Dendritic cell treated with granulocyte-macrophage colony-stimulating factor and Interleukin-4, amounts not matched to agents 40 ng/mL and 50 ng/mL, for 4 days (primary cell): ENCODE results near the gene SLC11A1.

Experiments
- H3K27ac Mint-ChIP-seq: one replicate; pipeline ENCODE4 v1.8.0; 2022; ENCODE audit warnings: mild to moderate bottlenecking, mixed read lengths
- H3K27me3 Mint-ChIP-seq: one replicate; pipeline ENCODE4 v1.8.0; 2022; ENCODE audit warnings: mild to moderate bottlenecking, mixed read lengths
- H3K36me3 Mint-ChIP-seq: one replicate; pipeline ENCODE4 v1.8.0; 2022; ENCODE audit warnings: low read depth, mixed read lengths
- H3K4me1 Mint-ChIP-seq: one replicate; pipeline ENCODE4 v1.8.0; 2022; ENCODE audit warnings: low read depth, mixed read lengths
- H3K4me3 Mint-ChIP-seq: one replicate; pipeline ENCODE4 v1.8.0; 2022; ENCODE audit warnings: mild to moderate bottlenecking, moderate library complexity, mixed read lengths
- H3K9me3 Mint-ChIP-seq: one replicate; pipeline ENCODE4 v1.8.0; 2022; ENCODE audit warnings: mixed read lengths
- intact Hi-C: fragments of 100-400 bp; cut with micrococcal nuclease; formaldehyde crosslinking; loops from one replicate; pipeline ENCODE4 v1.15.0; 2022

SLC11A1 gene

GRCh38 chr2:218354850-218355443 lies 27.1 kb upstream of the SLC11A1 start:
- H3K27me3 Mint-ChIP-seq: no peaks in the 10 kb centered on the region
- peaks cover 19% of the 10 kb centered on the region for H3K9me3 Mint-ChIP-seq
- peaks cover 8% of the 10 kb centered on the region for H3K36me3 Mint-ChIP-seq
- H3K4me3 Mint-ChIP-seq: no peak overlapping the region
- peaks cover 31% of the 10 kb centered on the region for H3K4me1 Mint-ChIP-seq
- intact Hi-C loops: loop anchor here (5.0 kb wide), 1 partner anchor 33 kb away; no protein-coding TSS in a partner anchor
- no peak overlapping the region for H3K27ac Mint-ChIP-seq

DNA sequence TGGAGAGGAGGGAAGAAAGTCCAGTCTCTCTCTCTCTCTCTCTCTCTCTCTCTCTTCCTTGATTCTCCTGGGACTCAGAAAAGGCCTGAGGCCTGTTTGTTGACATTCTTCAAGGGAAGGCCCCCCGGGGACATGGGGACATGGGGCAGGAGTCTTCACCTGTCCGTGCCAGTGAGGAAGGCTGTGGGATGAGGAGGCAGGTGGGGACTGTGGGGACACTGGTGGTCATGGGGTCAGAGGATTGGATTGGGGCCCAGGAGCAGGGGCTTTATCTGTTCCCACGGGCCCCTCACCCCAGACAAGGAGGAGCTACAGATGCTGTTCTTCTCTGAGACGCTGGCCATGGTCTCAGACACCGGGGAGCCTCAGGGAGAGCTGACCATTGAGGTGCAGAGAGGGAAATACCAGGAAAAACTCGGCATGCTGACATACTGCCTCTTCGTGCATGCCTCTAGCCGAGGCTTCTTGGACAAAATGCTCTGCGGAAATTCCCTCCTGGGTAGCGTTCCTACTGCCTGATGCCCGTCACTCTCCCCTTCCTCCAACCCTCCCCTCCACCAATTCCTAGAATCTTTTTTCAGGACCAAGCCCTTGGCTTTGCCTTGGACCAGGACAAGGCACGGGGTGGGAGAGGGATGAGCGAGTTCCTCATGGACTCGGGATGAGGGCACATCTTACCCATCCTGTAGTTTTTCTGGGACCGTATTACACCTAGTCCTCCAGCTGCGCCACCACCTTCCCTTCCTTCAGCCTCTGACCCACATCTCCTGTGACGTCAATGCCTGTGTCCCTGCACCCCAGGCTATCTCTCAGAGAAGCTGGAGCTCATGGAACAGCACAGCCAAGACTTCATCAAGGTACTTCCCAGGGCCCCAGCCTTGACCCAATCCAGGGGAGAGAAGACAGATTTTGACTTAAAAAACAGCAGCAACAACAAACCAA lies 24.6 kb upstream of the SLC11A1 start:
- Mint-ChIP-seq H3K4me3 (no peak overlapping the region), H3K27ac (peak overlapping the region; percentile 78), H3K36me3 (no peaks in the 10 kb centered on the region), H3K9me3 (peaks cover under 1% of the 10 kb centered on the region), H3K4me1 (peaks cover 56% of the 10 kb centered on the region), H3K27me3 (no peaks in the 10 kb centered on the region)
- intact Hi-C loops: loop anchor here (5.0 kb wide), 1 partner anchor 35 kb away; no protein-coding TSS in a partner anchor

- Mint-ChIP-seq H3K9me3 (no peaks in the 10 kb centered on the region), H3K4me3 (peak overlapping the region; percentile 49), H3K27ac (peak overlapping the region; percentile 78), H3K4me1 (peaks cover 74% of the 10 kb centered on the region), H3K36me3 (no peaks in the 10 kb centered on the region), H3K27me3 (no peaks in the 10 kb centered on the region)
- intact Hi-C loops: loop anchor here (2.0 kb wide), 1 partner anchor 34 kb away; no protein-coding TSS in a partner anchor
Observed at GRCh38 chr2:218360453-218360852, 21.6 kb upstream of the SLC11A1 start.

DNA sequence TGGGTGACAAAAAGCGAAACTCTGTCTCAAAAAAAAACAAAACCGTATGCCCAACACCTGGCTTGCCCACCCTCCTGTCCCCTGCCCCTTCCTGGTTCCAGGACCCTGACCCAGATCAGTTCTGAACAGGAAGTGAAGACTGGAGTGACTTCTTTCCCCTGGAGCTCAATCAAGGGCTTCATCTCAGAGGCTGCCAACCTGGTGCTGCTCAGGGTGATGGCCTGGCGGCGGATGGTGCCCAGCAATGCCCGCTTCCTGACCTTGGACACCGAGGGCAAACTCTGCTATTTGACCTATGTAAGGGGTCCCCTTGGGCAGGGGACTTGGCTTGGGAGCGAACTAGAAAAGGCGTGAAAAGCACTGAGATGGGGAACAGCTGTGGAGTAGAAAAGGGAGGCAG lies 19.5 kb upstream of the SLC11A1 start:
- H3K4me3 Mint-ChIP-seq: peak overlapping the region; percentile 5
- H3K9me3 Mint-ChIP-seq: no peaks in the 10 kb centered on the region
- intact Hi-C loops: no loop called here
- peak overlapping the region; percentile 78 for H3K27ac Mint-ChIP-seq
- no peaks in the 10 kb centered on the region for H3K27me3 Mint-ChIP-seq
- H3K36me3 Mint-ChIP-seq: no peaks in the 10 kb centered on the region
- H3K4me1 Mint-ChIP-seq: peaks cover 75% of the 10 kb centered on the region

- Mint-ChIP-seq H3K27ac (peak overlapping the region; percentile 78), H3K27me3 (no peaks in the 10 kb centered on the region), H3K4me1 (peaks cover 74% of the 10 kb centered on the region), H3K9me3 (no peaks in the 10 kb centered on the region), H3K36me3 (no peaks in the 10 kb centered on the region), H3K4me3 (no peak overlapping the region)
- intact Hi-C loops: no loop called here
Observed at GRCh38 chr2:218363736-218364135, 18.3 kb upstream of the SLC11A1 start.

DNA sequence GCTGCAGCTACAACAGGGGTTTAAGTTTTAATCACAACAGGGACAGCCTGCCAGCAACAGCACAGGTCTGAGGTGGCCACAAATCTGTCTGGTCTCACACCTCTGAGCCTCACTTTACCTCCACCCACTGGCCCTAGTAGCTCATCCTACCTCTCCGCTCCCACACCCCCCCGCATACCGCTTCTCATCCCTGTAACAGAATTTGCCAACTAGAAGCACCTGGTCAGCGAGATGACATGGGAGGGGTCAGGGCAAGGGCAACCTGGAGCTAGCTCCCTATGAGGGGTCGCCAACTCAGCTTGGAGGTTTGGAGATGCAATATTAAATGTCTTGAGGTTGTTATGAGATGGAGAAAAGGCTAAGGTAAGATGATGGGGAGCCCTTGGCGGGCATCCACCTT lies 17.9 kb upstream of the SLC11A1 start:
- Mint-ChIP-seq H3K4me1 (peaks cover 76% of the 10 kb centered on the region), H3K36me3 (no peaks in the 10 kb centered on the region), H3K4me3 (no peak overlapping the region), H3K27me3 (no peaks in the 10 kb centered on the region), H3K9me3 (no peaks in the 10 kb centered on the region), H3K27ac (peak overlapping the region; percentile 78)
- intact Hi-C loops: no loop called here

- Mint-ChIP-seq H3K4me1 (peaks cover 79% of the 10 kb centered on the region), H3K9me3 (no peaks in the 10 kb centered on the region), H3K36me3 (no peaks in the 10 kb centered on the region), H3K27me3 (no peaks in the 10 kb centered on the region), H3K4me3 (peak overlapping the region; percentile 80), H3K27ac (peak overlapping the region; percentile 98)
- intact Hi-C loops: loop anchor here (5.0 kb wide), 1 partner anchor 75 kb away; the partner anchor contains the start of gene TMBIM1
Observed at GRCh38 chr2:218366621-218367414, 15.3 kb upstream of the SLC11A1 start.

- intact Hi-C loops: loop anchor here (5.0 kb wide), 1 partner anchor 75 kb away; the partner anchor contains the start of gene TMBIM1
- no peaks in the 10 kb centered on the region for H3K27me3 Mint-ChIP-seq
- peaks cover 80% of the 10 kb centered on the region for H3K4me1 Mint-ChIP-seq
- H3K27ac Mint-ChIP-seq: peak overlapping the region; percentile 98
- H3K4me3 Mint-ChIP-seq: peak overlapping the region; percentile 80
- H3K36me3 Mint-ChIP-seq: no peaks in the 10 kb centered on the region
- H3K9me3 Mint-ChIP-seq: no peaks in the 10 kb centered on the region
Observed at GRCh38 chr2:218367415-218368149, 14.5 kb upstream of the SLC11A1 start.

DNA sequence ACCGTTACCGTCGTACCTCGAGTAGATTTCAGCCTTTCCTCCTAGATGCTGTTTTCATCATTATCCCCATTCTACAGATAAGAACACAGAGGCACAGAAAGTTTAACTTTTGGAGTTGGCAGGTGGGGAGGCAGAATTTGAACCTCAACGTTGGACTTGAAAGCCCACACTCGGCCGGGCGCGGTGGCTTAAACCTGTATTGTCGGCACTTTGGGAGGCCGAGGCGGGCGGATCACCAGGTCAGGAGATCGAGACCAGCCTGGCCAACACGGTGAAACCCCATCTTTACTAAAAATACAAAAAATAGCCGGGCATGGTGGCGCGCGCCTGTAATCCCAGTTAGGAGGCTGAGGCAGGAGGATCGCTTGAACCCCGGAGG lies 13.9 kb upstream of the SLC11A1 start:
- peak overlapping the region; percentile 80 for H3K4me3 Mint-ChIP-seq
- no peaks in the 10 kb centered on the region for H3K27me3 Mint-ChIP-seq
- no peaks in the 10 kb centered on the region for H3K9me3 Mint-ChIP-seq
- intact Hi-C loops: loop anchor here (5.0 kb wide), 1 partner anchor 76 kb away; the partner anchor contains the start of gene TMBIM1
- peaks cover 79% of the 10 kb centered on the region for H3K4me1 Mint-ChIP-seq
- H3K27ac Mint-ChIP-seq: peak overlapping the region; percentile 98
- H3K36me3 Mint-ChIP-seq: no peaks in the 10 kb centered on the region

DNA sequence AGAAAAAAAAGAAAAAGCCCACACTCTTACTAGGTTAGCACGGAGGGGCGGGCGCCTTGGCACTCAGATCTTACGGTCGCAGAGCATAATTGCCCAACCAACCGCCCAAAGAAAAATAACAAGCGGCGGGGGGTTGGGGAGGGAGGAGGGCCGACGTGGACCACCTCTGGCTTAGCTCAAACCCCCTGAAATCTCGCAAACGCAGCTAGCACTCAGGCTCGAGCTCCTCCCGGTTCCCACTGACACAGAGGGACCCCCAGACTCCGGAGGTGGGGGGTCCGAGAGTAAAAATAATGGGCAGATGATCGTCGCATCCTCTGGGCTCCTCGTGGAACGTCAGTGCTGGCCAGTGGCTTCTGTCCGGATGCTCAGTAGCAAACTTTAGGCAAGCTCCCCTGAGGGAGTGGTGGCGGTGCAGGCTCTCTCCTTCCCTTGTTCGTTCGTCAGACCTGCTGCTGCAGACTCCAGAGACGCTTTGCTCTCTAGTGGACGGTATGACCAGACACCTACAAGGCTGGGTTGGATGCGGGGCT lies 13.4 kb upstream of the SLC11A1 start:
- Mint-ChIP-seq H3K36me3 (no peaks in the 10 kb centered on the region), H3K4me3 (peak overlapping the region; percentile 80), H3K27ac (peak overlapping the region; percentile 98), H3K4me1 (peaks cover 74% of the 10 kb centered on the region), H3K27me3 (no peaks in the 10 kb centered on the region), H3K9me3 (no peaks in the 10 kb centered on the region)
- intact Hi-C loops: loop anchor here (5.0 kb wide), 1 partner anchor 76 kb away; the partner anchor contains the start of gene TMBIM1

DNA sequence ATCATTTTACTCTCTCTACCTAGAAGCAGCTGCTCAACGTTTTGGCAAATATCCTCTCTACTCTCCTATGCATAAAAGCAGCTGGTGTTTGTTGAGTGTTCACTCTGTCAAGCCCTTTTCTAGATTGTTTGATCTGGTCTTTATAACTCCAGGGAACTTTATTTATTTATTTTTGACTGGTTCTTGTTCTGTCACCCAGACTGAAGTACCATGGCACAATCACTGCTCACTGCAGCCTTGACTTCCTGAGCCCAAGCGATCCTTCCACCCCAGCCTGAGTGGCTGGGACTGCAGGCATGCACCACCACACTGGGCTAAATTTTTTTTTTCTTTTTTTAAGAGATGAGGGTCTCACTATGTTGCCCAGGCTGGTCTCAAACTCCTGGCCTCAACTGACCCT lies 12.7 kb upstream of the SLC11A1 start:
- H3K27ac Mint-ChIP-seq: peak overlapping the region; percentile 98
- intact Hi-C loops: loop anchor here (5.0 kb wide), 1 partner anchor 77 kb away; the partner anchor contains the start of gene TMBIM1
- H3K27me3 Mint-ChIP-seq: no peaks in the 10 kb centered on the region
- peaks cover 67% of the 10 kb centered on the region for H3K4me1 Mint-ChIP-seq
- H3K9me3 Mint-ChIP-seq: no peaks in the 10 kb centered on the region
- H3K4me3 Mint-ChIP-seq: no peak overlapping the region
- H3K36me3 Mint-ChIP-seq: no peaks in the 10 kb centered on the region

DNA sequence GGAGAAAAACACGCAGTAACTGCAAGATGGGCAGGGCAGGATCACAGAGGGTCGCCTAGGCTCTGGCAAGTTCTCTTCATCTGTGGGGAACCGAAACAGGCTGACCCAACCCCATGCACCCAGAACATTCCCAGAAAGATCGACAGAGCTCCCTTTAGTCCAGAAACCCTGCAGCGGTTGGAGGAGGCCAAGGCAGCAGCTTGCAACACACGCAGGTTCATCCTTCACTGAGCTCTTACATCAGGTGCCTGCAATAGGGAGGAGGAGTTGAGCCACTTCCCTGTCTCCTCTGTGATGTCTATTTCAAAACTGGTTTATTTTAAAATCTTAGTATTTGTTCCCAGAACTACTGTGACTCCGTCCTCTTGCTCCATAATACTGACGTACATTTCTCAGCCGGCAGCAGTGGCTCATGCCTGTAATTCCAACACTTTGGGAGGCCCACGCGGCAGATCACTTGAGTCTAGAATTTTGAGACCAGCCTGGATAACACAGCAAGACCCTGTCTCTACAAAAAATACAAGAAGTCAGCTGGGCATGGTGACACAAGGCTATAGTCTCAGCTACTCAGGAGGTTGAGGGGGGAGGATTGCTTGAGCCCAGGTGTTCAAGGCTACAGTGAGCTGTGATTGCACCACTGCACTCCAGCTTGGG lies 11.5 kb upstream of the SLC11A1 start:
- H3K4me1 Mint-ChIP-seq: peaks cover 59% of the 10 kb centered on the region
- intact Hi-C loops: no loop called here
- no peaks in the 10 kb centered on the region for H3K9me3 Mint-ChIP-seq
- H3K4me3 Mint-ChIP-seq: peak overlapping the region; percentile 13
- H3K27ac Mint-ChIP-seq: peak overlapping the region; percentile 98
- H3K36me3 Mint-ChIP-seq: no peaks in the 10 kb centered on the region
- H3K27me3 Mint-ChIP-seq: no peaks in the 10 kb centered on the region
